ENCODE measurements around the gene SDK2. TPM values are rescaled to one million over a fixed set of nuclear protein-coding genes. Genes with fewer than 3 reads are reported as not detected.
"Not testable (repeated sequence)": the region's sequence is repeated elsewhere in the genome, so short reads cannot be mapped to it uniquely, and the experiment has no call there.

Gene SDK2
- total RNA-seq, 1 donor from 2014 or later, result 12.3 TPM

GRCh38 chr17:73311428-73311780 lies 332.8 kb downstream of the SDK2 start:
- TF ChIP-seq CTCF (IDR thresholded peaks at IDR 0.05; ENCODE audit: partially characterized antibody, unreplicated experiment), result no peak
- no peak for DNase-seq
- H3K4me1 Mint-ChIP-seq (ENCODE audit: low read depth, unreplicated experiment), result peaks cover 16% of the 10 kb centered on the region
- H3K27ac Mint-ChIP-seq (ENCODE audit: unreplicated experiment), result peak overlapping the region; percentile 97
- no peaks in the 10 kb centered on the region for H3K36me3 Mint-ChIP-seq (ENCODE audit: unreplicated experiment)
- peak overlapping the region; percentile 94 for H3K4me3 Mint-ChIP-seq (ENCODE audit: unreplicated experiment)
- H3K27me3 Mint-ChIP-seq (ENCODE audit: unreplicated experiment), result peaks cover 8% of the 10 kb centered on the region
- H3K9me3 Mint-ChIP-seq (ENCODE audit: unreplicated experiment), result peaks cover 6% of the 10 kb centered on the region

GRCh38 chr17:73309727-73310596 lies 334.3 kb downstream of the SDK2 start:
- TF ChIP-seq CTCF (IDR thresholded peaks at IDR 0.05; ENCODE audit: partially characterized antibody, unreplicated experiment), result no peak
- Mint-ChIP-seq H3K4me1 (ENCODE audit: low read depth, unreplicated experiment) (peaks cover 24% of the 10 kb centered on the region), H3K27ac (ENCODE audit: unreplicated experiment) (peak overlapping the region; percentile 98), H3K27me3 (ENCODE audit: unreplicated experiment) (peaks cover 8% of the 10 kb centered on the region), H3K36me3 (ENCODE audit: unreplicated experiment) (no peaks in the 10 kb centered on the region), H3K4me3 (ENCODE audit: unreplicated experiment) (peak overlapping the region; percentile 100), H3K9me3 (ENCODE audit: unreplicated experiment) (peaks cover 6% of the 10 kb centered on the region)
- peak; percentile 64 for DNase-seq

GRCh38 chr17:73308959-73309358 lies 335.3 kb downstream of the SDK2 start:
- H3K4me1 Mint-ChIP-seq (ENCODE audit: low read depth, unreplicated experiment), result peaks cover 27% of the 10 kb centered on the region
- not testable (repeated sequence) for H3K27me3 Mint-ChIP-seq (ENCODE audit: unreplicated experiment); DNase-seq; H3K27ac Mint-ChIP-seq (ENCODE audit: unreplicated experiment); H3K4me3 Mint-ChIP-seq (ENCODE audit: unreplicated experiment); H3K9me3 Mint-ChIP-seq (ENCODE audit: unreplicated experiment); H3K36me3 Mint-ChIP-seq (ENCODE audit: unreplicated experiment)

- H3K4me3 Mint-ChIP-seq (ENCODE audit: unreplicated experiment), result peak overlapping the region; percentile 81
- H3K4me1 Mint-ChIP-seq (ENCODE audit: low read depth, unreplicated experiment), result peaks cover 30% of the 10 kb centered on the region
- H3K27me3 Mint-ChIP-seq (ENCODE audit: unreplicated experiment), result peaks cover 11% of the 10 kb centered on the region
- no peaks in the 10 kb centered on the region for H3K36me3 Mint-ChIP-seq (ENCODE audit: unreplicated experiment)
- peaks cover 6% of the 10 kb centered on the region for H3K9me3 Mint-ChIP-seq (ENCODE audit: unreplicated experiment)
- H3K27ac Mint-ChIP-seq (ENCODE audit: unreplicated experiment), result peak overlapping the region; percentile 43
- no peak for TF ChIP-seq CTCF (IDR thresholded peaks at IDR 0.05; ENCODE audit: partially characterized antibody, unreplicated experiment)
- no peak for DNase-seq
Observed at GRCh38 chr17:73308017-73308823, 336.0 kb downstream of the SDK2 start.

GRCh38 chr17:73307130-73307529 lies 337.1 kb downstream of the SDK2 start:
- Mint-ChIP-seq H3K27ac (ENCODE audit: unreplicated experiment) (no peak overlapping the region), H3K4me1 (ENCODE audit: low read depth, unreplicated experiment) (peaks cover 32% of the 10 kb centered on the region), H3K9me3 (ENCODE audit: unreplicated experiment) (peaks cover 6% of the 10 kb centered on the region), H3K36me3 (ENCODE audit: unreplicated experiment) (no peaks in the 10 kb centered on the region), H3K4me3 (ENCODE audit: unreplicated experiment) (no peak overlapping the region), H3K27me3 (ENCODE audit: unreplicated experiment) (peaks cover 11% of the 10 kb centered on the region)
- no peak for TF ChIP-seq CTCF (IDR thresholded peaks at IDR 0.05; ENCODE audit: partially characterized antibody, unreplicated experiment)
- no peak for DNase-seq

All from glutamatergic neuron (in vitro differentiated cells).